Spinal cord (tissue), 10 donors: ENCODE measurements around the gene FTCD. TPM values are rescaled to one million over a fixed set of nuclear protein-coding genes. Genes with fewer than 3 reads are reported as not detected.

Experiments
- DNase-seq, 6 donors: peaks; one replicate each; pipeline versions ENCODE4 v3.0.0 to v3.0.0-alpha.2; 2013 to 2015; ENCODE audit warnings: low spot score in 6 of 6, low read depth in 4 of 6
- H3K27ac ChIP-seq: one replicate; pipeline ENCODE4 v1.5.1; 2013; ENCODE audit warnings: low read depth, low read length, control low read depth
- H3K27me3 ChIP-seq: one replicate; pipeline ENCODE4 v1.6.1; 2013; ENCODE audit warnings: low read length; ENCODE audit not compliant: control insufficient read depth, insufficient read depth
- H3K36me3 ChIP-seq: one replicate; pipeline ENCODE4 v1.6.1; 2013; ENCODE audit warnings: low read length; ENCODE audit not compliant: control insufficient read depth, insufficient read depth
- H3K4me1 ChIP-seq: one replicate; pipeline ENCODE4 v1.6.1; 2013; ENCODE audit warnings: low read length; ENCODE audit not compliant: control insufficient read depth, insufficient read depth
- H3K4me3 ChIP-seq: one replicate; pipeline ENCODE4 v1.5.1; 2013; ENCODE audit warnings: low read depth, low read length, control low read depth
- H3K9me3 ChIP-seq: one replicate; pipeline ENCODE4 v1.6.1; 2013; ENCODE audit warnings: low read length; ENCODE audit not compliant: control insufficient read depth, insufficient read depth
- WGBS: methylation state at CpG from one replicate; pipeline ENCODE4 v1.1.5; 2013; ENCODE audit warnings: missing lambda C conversion rate; ENCODE audit not compliant: insufficient coverage; 5-methylcytosine and 5-hydroxymethylcytosine counted together
- polyA plus RNA-seq, 2 donors: library from polyadenylated mRNA; unstranded; fragments of 120-200 nt; gene quantifications; one replicate each; pipeline ENCODE4 v1.2.1, GENCODE V29; 2013; ENCODE audit not compliant: insufficient read length in 2 of 2
- total RNA-seq, 2 donors: library from RNA; depleted of rRNA in 1 of 2; stranded (reverse); fragments of 120-200 nt in 1 of 2; fragments of >200 nt in 1 of 2; gene quantifications; one replicate each; pipeline versions ENCODE4 v1.2.3 to v1.2.4, GENCODE V29; 2013 to 2014
- donor health status: healthy.

The FTCD gene
- total and polyA plus RNA-seq, 4 donors, result 0.50 to 6.0 (median 3.4) TPM

GRCh38 chr21:46159841-46160656, 4.7 kb upstream of the FTCD start:
- no peak for DNase-seq
- 95% methylated on average over 22 of the region's 32 CpGs for WGBS
- H3K27ac ChIP-seq, result no peak overlapping the region

GRCh38 chr21:46159390-46159789, 4.0 kb upstream of the FTCD start:
- no peak overlapping the region for H3K4me3 ChIP-seq
- WGBS, result 86% methylated on average over 12 of the region's 12 CpGs
- H3K9me3 ChIP-seq, result no peaks in the 10 kb centered on the region

More at GRCh38 chr21:46159841-46160656, 4.7 kb upstream of the FTCD start:
- Histone ChIP-seq H3K27me3 (peaks cover 7% of the 10 kb centered on the region), H3K9me3 (no peaks in the 10 kb centered on the region), H3K36me3 (peaks cover 50% of the 10 kb centered on the region), H3K4me1 (no peaks in the 10 kb centered on the region), H3K4me3 (no peak overlapping the region)

GRCh38 chr21:46158666-46159300, 3.4 kb upstream of the FTCD start:
- peaks cover 7% of the 10 kb centered on the region for H3K27me3 ChIP-seq
- no peaks in the 10 kb centered on the region for H3K9me3 ChIP-seq
- peaks cover 2% of the 10 kb centered on the region for H3K4me1 ChIP-seq
- no peak overlapping the region for H3K27ac ChIP-seq
- no peak for DNase-seq
- WGBS, result 92% methylated on average over 7 of the region's 10 CpGs
- H3K4me3 ChIP-seq, result no peak overlapping the region
- H3K36me3 ChIP-seq, result peaks cover 58% of the 10 kb centered on the region

More at GRCh38 chr21:46159390-46159789, 4.0 kb upstream of the FTCD start:
- no peak for DNase-seq
- peaks cover 7% of the 10 kb centered on the region for H3K27me3 ChIP-seq
- peaks cover 56% of the 10 kb centered on the region for H3K36me3 ChIP-seq
- H3K4me1 ChIP-seq, result no peaks in the 10 kb centered on the region
- no peak overlapping the region for H3K27ac ChIP-seq

- Histone ChIP-seq H3K27ac (no peak overlapping the region), H3K27me3 (peaks cover 7% of the 10 kb centered on the region), H3K36me3 (peaks cover 60% of the 10 kb centered on the region), H3K4me1 (peaks cover 9% of the 10 kb centered on the region), H3K9me3 (no peaks in the 10 kb centered on the region), H3K4me3 (no peak overlapping the region)
- WGBS, result 90% methylated on average over 15 of the region's 15 CpGs
- no peak for DNase-seq
These were observed 2.6 kb upstream of the FTCD start for GRCh38 chr21:46157987-46158451.

GRCh38 chr21:46157396-46157986, 2.1 kb upstream of the FTCD start:
- Histone ChIP-seq H3K27ac (no peak overlapping the region), H3K4me1 (peaks cover 13% of the 10 kb centered on the region), H3K27me3 (peaks cover 7% of the 10 kb centered on the region), H3K9me3 (no peaks in the 10 kb centered on the region), H3K4me3 (no peak overlapping the region), H3K36me3 (peaks cover 60% of the 10 kb centered on the region)
- DNase-seq, result no peak
- 92% methylated on average over 10 of the region's 12 CpGs for WGBS

- Histone ChIP-seq H3K4me1 (peaks cover 13% of the 10 kb centered on the region), H3K4me3 (no peak overlapping the region), H3K9me3 (no peaks in the 10 kb centered on the region), H3K36me3 (peaks cover 53% of the 10 kb centered on the region), H3K27me3 (peaks cover under 1% of the 10 kb centered on the region), H3K27ac (no peak overlapping the region)
- 79% methylated on average over 4 of the region's 10 CpGs for WGBS
- no peak for DNase-seq
These were observed 1.3 kb upstream of the FTCD start for GRCh38 chr21:46156678-46157077.

GRCh38 chr21:46156378-46156645, 933 bp upstream of the FTCD start:
- Histone ChIP-seq H3K4me1 (peaks cover 13% of the 10 kb centered on the region), H3K9me3 (no peaks in the 10 kb centered on the region), H3K4me3 (no peak overlapping the region), H3K27me3 (no peaks in the 10 kb centered on the region), H3K36me3 (peaks cover 49% of the 10 kb centered on the region), H3K27ac (no peak overlapping the region)
- 70% methylated on average over 6 of the region's 7 CpGs for WGBS
- DNase-seq, result no peak

- Histone ChIP-seq H3K36me3 (peaks cover 39% of the 10 kb centered on the region), H3K4me1 (peaks cover 13% of the 10 kb centered on the region), H3K27ac (no peak overlapping the region), H3K9me3 (no peaks in the 10 kb centered on the region), H3K27me3 (no peaks in the 10 kb centered on the region), H3K4me3 (no peak overlapping the region)
- DNase-seq, result no peak
- 90% methylated on average over 16 of the region's 16 CpGs for WGBS
These were observed 345 bp downstream of the FTCD start for GRCh38 chr21:46154955-46155513.

GRCh38 chr21:46154155-46154954, 1.0 kb downstream of the FTCD start:
- Histone ChIP-seq H3K36me3 (peaks cover 32% of the 10 kb centered on the region), H3K9me3 (no peaks in the 10 kb centered on the region), H3K4me1 (peaks cover 13% of the 10 kb centered on the region), H3K27ac (no peak overlapping the region), H3K27me3 (no peaks in the 10 kb centered on the region), H3K4me3 (no peak overlapping the region)
- 91% methylated on average over 39 of the region's 39 CpGs for WGBS
- no peak for DNase-seq
